Measurements from ENCODE around the gene NEK10. TPM values are rescaled to one million over a fixed set of nuclear protein-coding genes. Genes with fewer than 3 reads are reported as not detected.
"Not testable (repeated sequence)": the region's sequence is repeated elsewhere in the genome, so short reads cannot be mapped to it uniquely, and the experiment has no call there.

The NEK10 gene
- total RNA-seq, 1 donor from 2014 or later, result 1.4 TPM

- intact Hi-C loops (cut with micrococcal nuclease), result no loop called here
These were observed 49.2 kb downstream of the NEK10 start for GRCh38 chr3:27319847-27320526.

DNA sequence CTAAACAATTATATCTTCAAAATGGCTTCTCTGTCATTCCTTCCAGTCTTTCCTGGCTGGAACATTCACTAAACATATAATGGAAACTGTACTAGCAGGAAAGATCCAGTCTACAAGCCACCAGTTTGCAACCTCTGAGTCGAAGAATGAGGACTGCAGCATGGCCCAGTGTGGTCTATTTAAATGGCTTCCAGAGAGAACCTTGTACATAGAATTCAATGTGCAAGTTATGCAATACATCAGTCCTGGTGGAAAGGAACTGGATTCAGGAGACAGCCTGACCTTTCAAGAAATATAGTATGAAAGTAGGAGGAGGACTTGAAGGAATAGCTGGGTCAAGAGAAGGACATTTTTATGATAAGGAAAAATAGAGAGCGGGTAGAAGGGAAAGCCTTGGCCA, 49.9 kb downstream of the NEK10 start:
- intact Hi-C loops (cut with micrococcal nuclease), result no loop called here

GRCh38 chr3:27317096-27317495, 52.1 kb downstream of the NEK10 start:
- intact Hi-C loops (cut with micrococcal nuclease), result no loop called here

GRCh38 chr3:27315003-27315402, 54.2 kb downstream of the NEK10 start:
- intact Hi-C loops (cut with micrococcal nuclease), result no loop called here

DNA sequence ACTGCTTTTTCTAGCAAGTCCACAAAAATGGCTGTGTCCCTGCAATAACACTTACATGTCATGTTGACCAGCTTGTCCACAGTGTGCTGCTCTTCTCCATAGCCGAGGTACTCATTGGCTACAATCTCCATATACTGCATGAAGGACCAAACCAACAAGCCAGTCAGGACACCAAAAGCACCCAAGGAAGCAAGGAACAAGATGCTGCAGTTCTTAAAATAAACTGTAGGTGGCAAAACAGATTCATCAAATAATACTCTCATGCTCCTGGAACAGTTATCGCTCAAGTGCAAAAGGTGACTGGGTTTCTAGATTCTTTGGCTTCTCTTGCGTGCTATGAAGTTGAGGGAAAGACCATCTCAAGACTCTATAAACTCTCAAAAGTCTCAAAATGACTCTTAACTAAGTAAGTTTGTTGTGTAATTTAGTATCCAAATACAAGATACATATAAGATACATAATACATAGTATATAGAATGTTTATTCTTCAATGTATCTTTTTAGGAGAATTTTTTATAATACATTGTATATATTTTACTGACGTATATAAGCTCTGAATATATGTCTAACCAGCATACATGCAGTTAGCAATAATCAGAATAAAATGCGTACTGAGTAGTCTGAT, 57.0 kb downstream of the NEK10 start:
- intact Hi-C loops (cut with micrococcal nuclease), result loop anchor here (1.0 to 5.0 kb wide), 6 partner anchors 45 to 1016 kb away; partner anchors contain the start of gene SLC4A7

- intact Hi-C loops (cut with micrococcal nuclease), result loop anchor here (5.0 kb wide), 1 partner anchor 171 kb away; the partner anchor contains the start of gene SLC4A7
These were observed 57.8 kb downstream of the NEK10 start for GRCh38 chr3:27311400-27311799.

- intact Hi-C loops (cut with micrococcal nuclease), result loop anchor here (5.0 kb wide), 1 partner anchor 172 kb away; the partner anchor contains the start of gene SLC4A7
These were observed 58.5 kb downstream of the NEK10 start for GRCh38 chr3:27310688-27311087.

DNA sequence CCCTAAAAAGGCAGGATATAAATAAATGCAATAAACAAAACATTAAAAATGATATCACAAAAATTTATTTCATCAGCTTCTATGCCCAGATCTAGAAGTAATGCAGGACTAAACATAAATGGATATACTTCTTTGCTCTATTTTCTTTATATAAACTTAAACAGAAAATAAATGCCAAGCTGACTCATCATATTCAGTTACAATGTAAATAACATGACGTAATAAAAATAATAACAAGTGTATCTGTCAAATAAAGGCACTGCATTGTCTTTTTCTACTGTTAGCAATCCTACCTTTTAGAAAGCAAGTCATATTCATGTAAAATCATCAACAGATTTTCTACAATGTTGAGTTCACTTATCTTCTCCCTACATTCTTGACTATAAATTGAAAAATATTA, 61.6 kb downstream of the NEK10 start:
- intact Hi-C loops (cut with micrococcal nuclease), result no loop called here

DNA sequence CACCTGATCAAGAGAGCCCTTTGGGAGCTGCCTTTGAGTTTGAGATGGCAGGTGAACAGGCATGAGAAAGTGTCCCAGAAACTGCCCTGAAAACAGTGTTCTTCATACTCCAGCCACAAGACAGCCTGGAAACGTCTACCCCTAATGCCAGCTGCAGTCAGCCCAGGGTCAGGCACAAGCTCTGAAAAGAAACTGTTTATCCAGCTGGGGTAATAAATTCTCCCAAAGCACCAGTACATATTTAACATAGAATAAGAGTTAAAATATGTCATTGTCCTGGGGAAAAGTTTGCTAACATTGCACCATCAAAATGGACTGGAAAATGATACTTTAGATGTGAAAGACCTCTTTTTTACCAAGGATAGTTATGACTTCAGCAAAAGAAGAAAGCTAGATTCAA, 66.3 kb downstream of the NEK10 start:
- intact Hi-C loops (cut with micrococcal nuclease), result no loop called here

DNA sequence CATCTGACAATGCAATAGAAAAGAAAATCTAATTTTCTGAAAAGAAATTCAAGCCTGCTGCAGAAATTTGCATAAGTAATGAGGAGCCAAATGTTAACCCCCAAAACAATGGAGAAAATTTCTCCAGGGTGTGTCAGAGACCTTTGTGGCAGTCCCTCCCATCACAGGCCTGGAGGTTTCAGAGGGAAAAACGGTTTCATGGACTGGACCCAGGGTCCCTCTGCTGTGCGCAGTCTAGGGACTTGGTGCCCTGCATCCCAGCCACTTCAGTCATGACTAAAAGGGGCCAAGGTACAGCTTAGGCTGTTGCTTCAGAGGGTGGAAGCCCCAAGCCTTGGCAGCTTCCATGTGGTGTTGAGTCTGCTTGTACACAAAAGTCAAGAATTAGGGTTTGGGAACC, 70.2 kb downstream of the NEK10 start:
- intact Hi-C loops (cut with micrococcal nuclease), result not testable (repeated sequence)

GRCh38 chr3:27293939-27294338, 75.2 kb downstream of the NEK10 start:
- intact Hi-C loops (cut with micrococcal nuclease), result no loop called here

DNA sequence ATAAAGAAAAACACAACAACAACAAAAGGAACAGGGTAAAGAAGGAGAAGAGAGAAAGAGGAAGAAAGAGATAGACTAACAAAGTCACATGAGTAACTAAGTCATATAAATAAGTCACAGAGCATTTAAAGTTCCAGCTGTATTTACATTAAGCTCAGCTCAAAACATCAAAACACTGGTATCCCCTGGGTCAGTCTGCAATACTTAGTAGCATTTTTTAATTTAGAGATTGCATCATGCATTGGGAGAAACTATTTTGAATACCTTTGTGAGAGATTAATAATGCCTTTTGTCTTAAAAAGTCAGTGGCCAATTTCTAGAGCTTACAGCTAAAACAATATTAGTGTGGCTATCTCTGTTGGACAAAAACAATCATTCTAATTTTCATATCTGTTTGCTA, 78.4 kb downstream of the NEK10 start:
- intact Hi-C loops (cut with micrococcal nuclease), result no loop called here

GRCh38 chr3:27289769-27290413, 79.3 kb downstream of the NEK10 start:
- intact Hi-C loops (cut with micrococcal nuclease), result no loop called here

DNA sequence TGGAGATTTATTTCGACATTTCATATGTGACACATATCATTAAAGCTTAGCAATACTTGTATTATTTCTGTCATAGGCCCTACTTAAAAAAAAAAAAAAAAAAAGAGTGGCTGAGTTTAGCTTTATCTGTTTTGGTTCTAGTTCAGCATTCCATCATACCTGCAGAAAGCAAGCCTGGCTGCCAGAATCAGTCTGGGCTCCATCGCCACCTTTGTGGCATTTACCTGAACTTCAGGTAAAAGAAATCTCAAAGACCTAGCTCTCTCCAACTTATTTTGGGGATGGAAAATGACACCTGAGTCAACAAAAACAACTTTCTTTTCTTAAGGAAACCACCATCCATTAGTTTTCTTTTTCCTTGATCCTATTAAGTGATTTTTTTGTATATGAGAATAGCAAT, 82.1 kb downstream of the NEK10 start:
- intact Hi-C loops (cut with micrococcal nuclease), result no loop called here

DNA sequence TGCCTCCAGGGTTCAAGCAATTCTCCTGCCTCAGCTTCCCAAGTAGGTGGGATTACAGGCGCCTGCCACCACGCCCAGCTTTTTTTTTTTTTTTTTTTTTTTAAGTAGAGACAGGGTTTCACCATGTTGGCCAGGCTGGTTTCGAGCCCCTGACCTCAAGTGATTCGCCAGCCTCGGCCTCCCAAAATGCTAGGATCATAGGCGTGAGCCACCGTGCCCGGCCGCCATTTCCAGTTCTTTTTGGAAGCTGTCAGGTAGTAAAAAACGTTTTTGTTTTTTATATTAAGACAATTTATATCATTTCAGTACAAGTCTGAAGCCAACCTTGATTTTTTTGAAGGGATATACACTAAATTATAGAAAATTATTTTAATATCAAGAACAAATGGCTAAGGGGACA, 82.7 kb downstream of the NEK10 start:
- intact Hi-C loops (cut with micrococcal nuclease), result not testable (repeated sequence)

DNA sequence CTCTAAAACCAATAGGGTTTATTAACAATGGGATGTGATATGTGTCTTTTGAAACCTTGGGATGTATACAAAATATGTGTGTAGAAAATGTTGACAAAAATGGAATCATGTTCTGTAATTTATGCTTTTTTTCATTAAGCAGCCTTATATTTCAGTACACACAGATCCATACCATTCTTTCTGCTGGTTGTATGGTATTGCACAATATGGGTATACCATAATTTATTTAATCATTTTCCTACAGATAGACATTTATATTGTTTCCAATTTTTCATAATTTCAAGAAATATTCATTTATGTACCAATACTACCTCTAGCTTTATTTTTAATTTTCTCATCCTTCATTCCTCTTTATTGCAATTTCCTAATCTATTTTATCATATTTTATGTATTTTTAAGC, 83.5 kb downstream of the NEK10 start:
- intact Hi-C loops (cut with micrococcal nuclease), result no loop called here

DNA sequence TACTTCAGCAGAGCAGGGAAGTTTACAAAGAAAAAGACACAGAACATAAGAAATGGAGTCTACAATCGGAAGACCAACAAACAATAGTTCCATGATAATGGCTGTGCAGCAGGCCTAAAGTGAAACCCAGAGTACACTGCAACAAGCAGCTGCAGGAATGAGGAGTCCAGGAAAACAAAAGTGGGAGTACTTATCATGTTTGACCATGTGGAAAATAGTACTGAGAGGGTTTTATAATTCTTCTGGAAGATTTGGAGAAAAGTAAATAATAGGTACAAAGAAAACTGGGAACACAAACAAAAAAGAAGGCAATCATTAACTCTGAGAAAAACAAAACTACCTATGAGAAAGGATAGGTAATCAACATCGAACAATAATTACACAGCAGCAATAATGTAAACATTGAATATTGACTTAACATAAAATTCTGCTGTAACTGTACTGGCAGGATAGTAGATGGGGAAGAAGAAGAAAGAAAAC, 87.5 kb downstream of the NEK10 start:
- intact Hi-C loops (cut with micrococcal nuclease), result no loop called here

DNA sequence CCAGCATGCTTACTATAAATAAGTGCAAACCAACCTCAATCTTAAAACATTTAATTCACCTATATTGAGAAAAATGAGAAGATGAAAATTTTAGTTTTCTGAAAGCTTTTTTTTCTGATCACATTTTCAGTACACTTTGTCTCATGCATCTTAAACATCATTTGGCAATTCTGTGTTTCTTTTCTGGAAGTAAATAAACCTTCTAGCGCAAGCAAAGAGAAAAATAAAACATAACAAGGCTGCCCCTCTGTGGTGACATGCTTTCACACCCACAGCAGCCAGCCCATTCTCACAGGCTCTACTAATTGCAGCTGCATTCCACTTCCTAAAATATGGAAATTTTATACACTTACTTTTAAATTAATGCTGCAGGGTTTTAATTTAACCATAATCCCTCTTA, 90.1 kb downstream of the NEK10 start:
- intact Hi-C loops (cut with micrococcal nuclease), result no loop called here

GRCh38 chr3:27278383-27279055, 90.7 kb downstream of the NEK10 start:
- intact Hi-C loops (cut with micrococcal nuclease), result no loop called here

GRCh38 chr3:27275441-27275990, 93.7 kb downstream of the NEK10 start:
- intact Hi-C loops (cut with micrococcal nuclease), result no loop called here

DNA sequence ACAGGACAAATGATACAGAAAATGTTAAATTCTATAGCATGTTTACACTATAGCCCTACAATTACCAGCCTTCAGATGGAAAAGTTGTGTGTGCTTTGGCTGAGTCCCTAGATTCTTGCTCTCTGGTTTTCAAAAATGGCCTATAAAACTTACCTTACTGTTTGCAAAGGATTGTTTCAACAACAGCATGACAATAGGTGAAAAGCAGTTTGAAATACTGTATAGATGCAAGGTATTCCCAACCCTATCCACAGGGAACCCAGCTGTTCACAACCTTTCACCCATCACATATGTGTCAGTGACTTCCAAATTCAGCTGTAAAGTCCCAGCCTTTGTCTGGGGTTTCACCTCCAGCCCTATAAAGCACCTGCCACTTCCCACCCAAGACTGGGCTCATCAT, 97.3 kb downstream of the NEK10 start:
- intact Hi-C loops (cut with micrococcal nuclease), result no loop called here

Data from T-helper 1 cell treated with Interleukin-12 subunit alpha and Interleukin-12 subunit beta and Interleukin-4 antibody, amounts not matched to agents 30 ng/mL and 1 ng/mL, for 36 hours (primary cell).